Posterior cingulate gyrus (tissue), 11 donors: ENCODE results near the gene NTM.

Experiments used
- DNase-seq, 10 donors: peaks; one replicate each; pipeline versions ENCODE4 v3.0.0 to v3.0.0-alpha.2; 2020 to 2021; ENCODE audit warnings: mixed read lengths in 3 of 10
- intact Hi-C: fragments of 100-400 bp; cut with DNase I; formaldehyde crosslinking; loops from one replicate; pipeline ENCODE4 v1.15.1; 2023

Gene NTM

GRCh38 chr11:132028380-132029240, 658.2 kb downstream of the NTM start:
- intact Hi-C loops = loop anchor here (2.0 to 5.0 kb wide), 3 partner anchors 122 to 280 kb away; no protein-coding TSS in a partner anchor
- DNase-seq = peak in 3 of 10 donors; percentile 40 to 48 (median 44)

GRCh38 chr11:132030896-132031295, 660.5 kb downstream of the NTM start:
- intact Hi-C loops = no loop called here
- no peak for DNase-seq

DNA sequence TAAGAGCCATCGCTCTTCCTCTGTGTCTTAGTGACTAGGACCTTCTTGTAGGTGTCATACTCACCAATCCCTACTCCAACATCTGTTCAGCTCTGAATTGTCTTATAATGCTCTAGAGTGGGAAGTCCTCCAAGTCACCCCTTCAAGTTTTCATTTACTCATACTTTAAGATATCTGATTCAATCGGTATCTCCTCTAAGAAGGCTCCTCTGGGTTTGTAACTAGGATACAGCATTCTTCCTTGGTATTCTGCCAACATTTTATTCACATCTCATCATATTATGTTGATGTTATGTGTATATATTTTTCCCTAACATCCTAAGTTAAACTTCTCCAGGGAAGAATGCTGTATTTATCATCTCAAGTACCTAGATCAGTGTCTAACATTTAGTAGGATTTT, 662.1 kb downstream of the NTM start:
- intact Hi-C loops = no loop called here
- DNase-seq = no peak

DNA sequence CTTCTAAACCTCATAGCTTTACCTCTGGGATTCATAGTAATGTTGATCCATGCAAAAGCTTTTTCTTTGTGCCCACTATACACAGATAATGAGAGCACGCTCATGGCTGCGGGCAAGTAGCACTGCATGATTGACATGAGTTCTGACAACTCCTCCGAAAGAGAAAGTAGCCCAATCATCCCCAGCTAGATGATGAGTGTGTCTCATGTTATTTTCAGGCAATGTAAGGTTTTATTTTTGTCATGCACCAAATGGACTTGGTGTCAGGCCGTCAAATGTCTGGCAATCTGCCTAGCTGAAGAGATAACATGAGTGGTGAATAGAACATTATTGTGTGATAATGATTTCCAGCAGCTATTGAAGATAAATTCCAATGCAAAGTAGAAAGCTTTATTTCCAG, 662.6 kb downstream of the NTM start:
- DNase-seq = no peak
- intact Hi-C loops = no loop called here

GRCh38 chr11:132035228-132035627, 664.8 kb downstream of the NTM start:
- no peak for DNase-seq
- intact Hi-C loops = no loop called here

GRCh38 chr11:132035766-132036165, 665.4 kb downstream of the NTM start:
- intact Hi-C loops = no loop called here
- no peak for DNase-seq

GRCh38 chr11:132036220-132036619, 665.8 kb downstream of the NTM start:
- intact Hi-C loops = no loop called here
- DNase-seq = no peak

- DNase-seq = no peak
- intact Hi-C loops = no loop called here
Measured at GRCh38 chr11:132036746-132037466, 666.5 kb downstream of the NTM start.

DNA sequence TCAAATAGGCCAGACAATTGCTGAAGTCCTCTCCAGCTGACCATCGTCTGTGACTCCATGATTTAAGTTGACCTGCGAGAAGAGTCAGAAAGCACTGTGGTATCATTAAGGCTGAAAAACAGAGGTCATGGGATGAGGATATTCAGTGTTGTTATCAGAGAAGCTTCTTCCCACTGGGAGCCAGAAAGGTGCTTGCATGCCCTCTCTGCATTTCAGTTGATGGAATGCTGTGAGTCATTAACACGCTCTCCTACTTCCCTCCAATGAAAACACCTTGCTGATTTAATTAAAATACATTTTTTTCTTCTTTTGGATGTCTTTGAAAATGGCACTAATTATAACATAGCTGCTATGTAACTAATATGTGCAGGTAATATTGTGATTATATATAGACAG, 667.0 kb downstream of the NTM start:
- DNase-seq = no peak
- intact Hi-C loops = no loop called here

DNA sequence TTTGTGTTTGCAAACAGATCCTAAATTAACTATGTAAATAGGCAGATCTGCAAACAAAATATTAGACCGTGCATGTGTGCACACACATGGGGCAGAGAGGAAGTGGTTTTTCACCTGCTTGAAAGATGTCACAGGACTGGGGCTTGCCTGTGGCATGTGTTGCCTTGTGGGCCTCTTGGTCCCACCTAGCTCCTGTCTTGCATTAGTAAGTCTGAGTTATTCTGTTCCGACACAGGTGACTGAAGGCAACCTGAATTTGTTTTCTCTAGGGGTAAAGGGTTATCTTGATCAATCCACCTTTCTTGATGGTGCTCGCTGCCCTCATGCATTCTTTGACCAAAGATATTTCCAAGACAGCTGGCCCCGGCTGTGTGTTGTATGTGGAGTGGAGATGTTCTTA, 667.5 kb downstream of the NTM start:
- DNase-seq = no peak
- intact Hi-C loops = no loop called here

DNA sequence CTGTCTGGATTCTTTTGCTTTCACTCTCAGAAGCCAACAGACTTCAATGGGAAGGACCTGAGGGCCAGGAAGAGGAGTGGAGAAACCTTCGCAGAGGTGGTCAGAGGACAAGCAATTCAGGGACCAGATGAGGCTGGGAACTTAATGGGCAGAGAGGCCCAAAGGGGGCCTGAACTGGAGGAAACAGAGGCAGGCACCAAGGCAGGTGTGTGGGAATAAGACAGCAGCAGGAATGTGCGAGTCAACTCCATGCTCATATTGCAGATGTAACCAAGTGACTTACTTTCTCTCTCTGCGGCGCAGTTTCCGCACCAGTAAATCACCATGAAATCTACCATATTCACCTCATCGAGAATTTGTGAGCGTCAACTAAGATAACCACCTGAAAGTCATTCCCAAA, 669.1 kb downstream of the NTM start:
- intact Hi-C loops = no loop called here
- no peak for DNase-seq

- intact Hi-C loops = no loop called here
- DNase-seq = peak in 1 of 10 donors; percentile 43
Measured at GRCh38 chr11:132042296-132042695, 671.9 kb downstream of the NTM start.

GRCh38 chr11:132043714-132044113, 673.3 kb downstream of the NTM start:
- intact Hi-C loops = no loop called here
- no peak for DNase-seq

- intact Hi-C loops = no loop called here
- DNase-seq = no peak
Measured at GRCh38 chr11:132045107-132045506, 674.7 kb downstream of the NTM start.

GRCh38 chr11:132046288-132046865, 676.0 kb downstream of the NTM start:
- intact Hi-C loops = no loop called here
- no peak for DNase-seq

DNA sequence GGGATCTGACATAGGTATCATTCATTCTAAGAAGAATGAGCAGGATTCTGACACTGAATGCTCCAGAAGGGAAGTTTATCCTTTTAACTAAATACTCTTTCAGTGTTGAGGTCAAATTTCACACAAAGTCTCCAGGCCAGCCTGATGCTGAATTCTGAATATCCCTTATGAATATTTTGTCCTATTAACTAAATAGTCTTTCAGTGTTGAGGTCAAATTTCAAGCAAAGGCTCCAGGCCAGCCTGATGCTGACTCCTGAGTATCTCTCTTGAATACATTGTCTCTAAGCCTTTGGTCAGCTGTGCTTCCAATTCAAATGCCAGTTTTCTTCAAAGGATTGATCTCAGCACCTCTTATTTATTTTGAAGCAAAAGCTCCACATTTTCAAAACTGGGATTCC, 676.8 kb downstream of the NTM start:
- intact Hi-C loops = no loop called here
- DNase-seq = no peak

GRCh38 chr11:132048040-132048439, 677.6 kb downstream of the NTM start:
- intact Hi-C loops = no loop called here
- DNase-seq = no peak

- no peak for DNase-seq
- intact Hi-C loops = no loop called here
Measured at GRCh38 chr11:132049205-132049604, 678.8 kb downstream of the NTM start.

GRCh38 chr11:132050049-132050448, 679.6 kb downstream of the NTM start:
- intact Hi-C loops = no loop called here
- no peak for DNase-seq

DNA sequence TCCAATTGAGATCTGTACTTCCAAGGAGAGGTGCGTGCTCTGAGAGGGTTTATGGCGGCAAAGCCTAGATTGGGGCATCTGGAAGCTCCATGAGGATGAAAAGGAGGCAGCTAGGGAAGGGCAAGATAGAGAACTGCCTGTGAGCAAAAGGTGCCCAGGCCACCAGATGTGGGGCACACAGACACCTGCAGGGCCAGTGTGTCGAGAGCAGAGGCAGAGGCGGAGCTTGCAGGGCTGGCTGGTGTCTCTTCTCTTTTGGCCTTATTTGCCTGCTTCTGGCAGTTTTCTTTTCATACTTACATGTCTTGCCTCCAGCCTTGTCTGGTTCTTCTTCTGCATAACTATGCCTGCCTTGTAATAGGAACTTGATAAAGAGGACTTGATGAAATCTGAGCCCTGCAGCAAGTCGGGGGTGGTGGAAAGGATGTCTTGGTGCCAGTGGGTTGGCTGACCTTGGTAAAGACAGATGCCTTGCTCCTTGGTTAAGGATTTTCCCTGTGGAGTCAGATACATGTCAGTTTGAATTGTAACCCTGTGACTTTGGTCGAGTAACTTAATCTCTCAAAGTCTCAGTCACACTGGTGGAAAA, 680.3 kb downstream of the NTM start:
- intact Hi-C loops = no loop called here
- no peak for DNase-seq

- no peak for DNase-seq
- intact Hi-C loops = no loop called here
Measured at GRCh38 chr11:132051704-132052103, 681.3 kb downstream of the NTM start.
